K562 (cell line): ENCODE measurements around the gene IQCN. TPM values are rescaled to one million over a fixed set of nuclear protein-coding genes. Genes with fewer than 3 reads are reported as not detected.

Experiments
- ASH1L ChIP-seq: fragments of 450-650 bp; IDR thresholded peaks from 2 replicates; pipeline ENCODE4 v1.6.1; 2018; ENCODE audit warnings: borderline replicate concordance, mild to moderate bottlenecking, low read depth; ENCODE audit not compliant: partially characterized antibody
- DIDO1 ChIP-seq: fragments of 450-650 bp; IDR thresholded peaks from 2 replicates; pipeline ENCODE4 v1.6.1; 2016; ENCODE audit warnings: low read depth, missing biosample characterization, missing genetic modification characterization
- DMBX1 ChIP-seq: fragments of 250-450 bp; sonication (Bioruptor Pico); IDR thresholded peaks from 2 replicates; pipeline ENCODE4 v1.8.0; 2022; ENCODE audit warnings: inconsistent platforms, mild to moderate bottlenecking, moderate library complexity, borderline replicate concordance
- E2F8 ChIP-seq: fragments of 450-650 bp; IDR thresholded peaks from 2 replicates; pipeline ENCODE4 v1.7.1; 2018; ENCODE audit warnings: mild to moderate bottlenecking, low read depth; ENCODE audit not compliant: partially characterized antibody
- ETV5 ChIP-seq: sonication (generic); formaldehyde crosslinking; IDR thresholded peaks from 2 replicates; pipeline ENCODE4 v1.4.0; 2020; ENCODE audit warnings: low read depth, mild to moderate bottlenecking, missing genetic modification reagents
- HMGN3 ChIP-seq: IDR thresholded peaks from 2 replicates; pipeline ENCODE4 v1.6.1; 2011; ENCODE audit warnings: borderline replicate concordance, low read depth, mild to moderate bottlenecking, mixed read lengths, low read length; ENCODE audit not compliant: insufficient read length; ENCODE audit errors: extremely low read depth
- KHSRP ChIP-seq: fragments of 450-650 bp; IDR thresholded peaks from 2 replicates; pipeline ENCODE4 v1.6.1; 2017
- MAFF ChIP-seq: IDR thresholded peaks from 2 replicates; pipeline ENCODE4 v1.6.1; 2012; ENCODE audit warnings: low read length, improper control_type of control experiment
- MYC ChIP-seq, 2 experiments: fragments of 250-450 bp in 1 of 2; sonication (Bioruptor Pico) in 1 of 2; IDR thresholded peaks; 2 replicates each; pipeline versions ENCODE4 v1.5.1 to v1.6.1; 2012 to 2021; ENCODE audit warnings: low read depth in 2 of 2, borderline replicate concordance in 1 of 2, improper control_type of control experiment in 1 of 2, low read length in 1 of 2, mild to moderate bottlenecking in 1 of 2, moderate library complexity in 1 of 2
- SP2 ChIP-seq: IDR thresholded peaks from 2 replicates; pipeline ENCODE4 v1.6.1; 2011; ENCODE audit warnings: mild to moderate bottlenecking, low read depth, low read length, moderate library complexity; ENCODE audit not compliant: poor library complexity, severe bottlenecking; ENCODE audit errors: extremely low read depth
- TARDBP ChIP-seq: fragments of 450-650 bp; IDR thresholded peaks from 2 replicates; pipeline ENCODE4 v1.6.1; 2016
- TCF3 ChIP-seq: sonication (generic); formaldehyde crosslinking; IDR thresholded peaks from 2 replicates; pipeline ENCODE4 v1.4.0; 2020; ENCODE audit warnings: mild to moderate bottlenecking, missing genetic modification reagents
- ZBTB9 ChIP-seq: fragments of 450-650 bp; formaldehyde crosslinking; IDR thresholded peaks from 2 replicates; pipeline ENCODE4 v1.4.0; 2020; ENCODE audit warnings: mild to moderate bottlenecking, moderate library complexity
- ZKSCAN8 ChIP-seq: fragments of 200-800 bp; sonication (Bioruptor generic); IDR thresholded peaks from 2 replicates; pipeline ENCODE4 v1.6.1; 2016; ENCODE audit warnings: missing genetic modification characterization, missing compliant biosample characterization
- ZNF212 ChIP-seq: fragments of 450-650 bp; formaldehyde crosslinking; IDR thresholded peaks from 2 replicates; pipeline ENCODE4 v1.4.0; 2020; ENCODE audit warnings: mild to moderate bottlenecking
- ZNF253 ChIP-seq: fragments of 250-450 bp; sonication (Bioruptor Pico); conservative IDR thresholded peaks from 2 replicates; pipeline ENCODE4 v1.6.1; 2021; ENCODE audit warnings: mild to moderate bottlenecking
- ZNF740 ChIP-seq, 3 experiments: fragments of 200-800 bp in 1 of 3; sonication (Bioruptor generic) in 1 of 3; sonication (generic) in 1 of 3; formaldehyde crosslinking in 1 of 3; IDR thresholded peaks; 2 replicates each; pipeline versions ENCODE4 v1.6.1 to v1.8.0; 2016 to 2022; ENCODE audit warnings: mild to moderate bottlenecking in 2 of 3, missing compliant biosample characterization in 2 of 3, missing genetic modification characterization in 2 of 3, missing genetic modification reagents in 1 of 3
- ZNF830 ChIP-seq: fragments of 250-450 bp; sonication (Bioruptor Pico); IDR thresholded peaks from 2 replicates; pipeline ENCODE4 v1.5.0; 2021; ENCODE audit warnings: mild to moderate bottlenecking
- polyA plus RNA-seq, 8 experiments: library from polyadenylated mRNA; depleted of rRNA in 4 of 8; stranded (reverse) in 5 of 8; unstranded in 3 of 8; fragments of >200 nt; fragmentation: Nextera tagmentation in 2 of 8; fragmentation: Illumina TruSeq in 1 of 8; extraction: Ambion mirVana in 2 of 8; extraction: Trizol in 1 of 8; gene quantifications; 2 replicates each; pipeline versions ENCODE4 v1.2.1 to v1.2.3, GENCODE V29; 2011 to 2014; ENCODE audit warnings: inconsistent platforms in 1 of 8, missing spikeins in 1 of 8
- total RNA-seq, 7 experiments: library from RNA; depleted of rRNA in 6 of 7; stranded (reverse); fragments of >200 nt in 6 of 7; fragmentation: Illumina TruSeq in 2 of 7; extraction: Trizol in 2 of 7; gene quantifications; 2 replicates each; pipeline versions ENCODE4 v1.2.1 to v1.2.3, GENCODE V29; 2011 to 2021; ENCODE audit warnings: low replicate concordance in 1 of 7
- TF ChIP-seq, protein P1 (sequence below): fragments of 250-450 bp; sonication (Bioruptor Pico); IDR thresholded peaks from 2 replicates; pipeline ENCODE4 v1.8.0; 2021; ENCODE audit warnings: moderate library complexity, mild to moderate bottlenecking, inconsistent platforms

Gene IQCN
- total and polyA plus RNA-seq, 9 of the 15 experiments (the other 6 are each of a cell fraction or from before 2014, with no cell fraction given): 0.01 to 0.07 (median 0.04) TPM; not detected in 3

- TF ChIP-seq E2F8 (peak; percentile 90), ZBTB9 (no peak; the same call in 1 of the 2 replicates), ZNF212 (CRISPR knock-in tag) (no peak), ZNF253 (CRISPR knock-in tag) (no peak; the same call in 1 of the 2 replicates), ZKSCAN8 (CRISPR knock-in tag) (no peak), DIDO1 (tag) (no peak), ASH1L (peak; percentile 89), KHSRP (no peak), TCF3 (peak; percentile 24; the same call in 1 of the 2 replicates), SP2 (peak; percentile 82), TARDBP (no peak), DMBX1 (CRISPR knock-in tag) (peak; percentile 12; the same call in 1 of the 2 replicates), HMGN3 (peak; percentile 83), ZNF740 (CRISPR knock-in tag; IDR thresholded peaks at IDR 0.05) (no peak), ZNF740 (tag; IDR thresholded peaks at IDR 0.05) (no peak), ETV5 (CRISPR knock-in tag) (peak; percentile 40; the same call in 1 of the 2 replicates), MYC (IDR thresholded peaks at IDR 0.05; ENCODE audit: low read depth, low read length) (peak; percentile 88), MYC (CRISPR knock-in tag; IDR thresholded peaks at IDR 0.05; ENCODE audit: borderline replicate concordance, low read depth) (no peak; the same call in 1 of the 2 replicates), ZNF830 (0 out of 2 replicates have a peak, but pooled peaks have one; percentile 29), MAFF (no peak)
- TF ChIP-seq, protein P1, sequence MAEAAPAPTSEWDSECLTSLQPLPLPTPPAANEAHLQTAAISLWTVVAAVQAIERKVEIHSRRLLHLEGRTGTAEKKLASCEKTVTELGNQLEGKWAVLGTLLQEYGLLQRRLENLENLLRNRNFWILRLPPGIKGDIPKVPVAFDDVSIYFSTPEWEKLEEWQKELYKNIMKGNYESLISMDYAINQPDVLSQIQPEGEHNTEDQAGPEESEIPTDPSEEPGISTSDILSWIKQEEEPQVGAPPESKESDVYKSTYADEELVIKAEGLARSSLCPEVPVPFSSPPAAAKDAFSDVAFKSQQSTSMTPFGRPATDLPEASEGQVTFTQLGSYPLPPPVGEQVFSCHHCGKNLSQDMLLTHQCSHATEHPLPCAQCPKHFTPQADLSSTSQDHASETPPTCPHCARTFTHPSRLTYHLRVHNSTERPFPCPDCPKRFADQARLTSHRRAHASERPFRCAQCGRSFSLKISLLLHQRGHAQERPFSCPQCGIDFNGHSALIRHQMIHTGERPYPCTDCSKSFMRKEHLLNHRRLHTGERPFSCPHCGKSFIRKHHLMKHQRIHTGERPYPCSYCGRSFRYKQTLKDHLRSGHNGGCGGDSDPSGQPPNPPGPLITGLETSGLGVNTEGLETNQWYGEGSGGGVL (CRISPR knock-in tag): no peak
Observed at GRCh38 chr19:18322759-18323460, 48.7 kb upstream of the IQCN start, which contains the start of gene LSM4 (continued).
